Peyer's patch (tissue), 4 donors: ENCODE measurements around the gene PALLD. TPM values are rescaled to one million over a fixed set of nuclear protein-coding genes. Genes with fewer than 3 reads are reported as not detected.
A peak's percentile ranks its signal among the peaks of the same experiment; 100 is the strongest.

Experiments used
- DNase-seq, 3 donors: peaks; one replicate each; pipeline ENCODE4 v3.0.0-alpha.2; 2017 to 2019
- H3K27ac ChIP-seq, 4 donors: fragments of 200-600 bp; sonication (generic); one replicate each; pipeline ENCODE4 v1.5.1; 2016 to 2019
- H3K27me3 ChIP-seq, 2 donors: fragments of 200-600 bp; sonication (generic); one replicate each; pipeline ENCODE4 v1.5.1; 2019
- H3K36me3 ChIP-seq, 3 donors: fragments of 200-600 bp; sonication (generic); one replicate each; pipeline ENCODE4 v1.5.1; 2016 to 2019
- H3K4me1 ChIP-seq, 4 donors: fragments of 200-600 bp; sonication (generic); one replicate each; pipeline ENCODE4 v1.5.1; 2016 to 2019
- H3K4me3 ChIP-seq, 4 donors: fragments of 200-600 bp; sonication (generic); 1 replicate in 3 of 4; 2 replicates in 1 of 4; pipeline ENCODE4 v1.5.1; 2016 to 2019; ENCODE audit warnings: mild to moderate bottlenecking in 1 of 4
- H3K9me3 ChIP-seq, 4 donors: fragments of 200-600 bp; sonication (generic); one replicate each; pipeline ENCODE4 v1.5.1; 2016 to 2019; ENCODE audit warnings: mild to moderate bottlenecking in 1 of 4
- CTCF ChIP-seq, 6 experiments: fragments of 450-650 bp in 4 of 6; fragments of 200-600 bp in 2 of 6; sonication (generic) in 1 of 6; IDR thresholded peaks; one replicate each; pipeline ENCODE4 v1.5.1; 2017 to 2019; ENCODE audit warnings: antibody characterized with exemption in 6 of 6, mild to moderate bottlenecking in 3 of 6, moderate library complexity in 1 of 6
- POLR2A ChIP-seq, 2 donors: fragments of 450-650 bp; IDR thresholded peaks; one replicate each; pipeline ENCODE4 v1.5.1; 2017; ENCODE audit warnings: antibody characterized with exemption in 2 of 2, mild to moderate bottlenecking in 2 of 2, moderate library complexity in 2 of 2
- total RNA-seq, 4 donors: library from RNA; depleted of rRNA; stranded (reverse); fragments of >200 nt; gene quantifications; one replicate each; pipeline ENCODE4 v1.1.0, GENCODE V29; 2016

PALLD gene
- total RNA-seq, 4 donors from 2014 or later = 68.0 to 175 (median 78.4) TPM

GRCh38 chr4:168577624-168578023, 80.8 kb downstream of the PALLD start:
- H3K9me3 ChIP-seq = no peaks in the 10 kb centered on the region
- H3K4me3 ChIP-seq = no peak overlapping the region
- H3K27ac ChIP-seq = no peak overlapping the region
- TF ChIP-seq CTCF (IDR thresholded peaks at IDR 0.05) = no peak
- no peak for TF ChIP-seq POLR2A (IDR thresholded peaks at IDR 0.05)
- H3K36me3 ChIP-seq = no peaks in the 10 kb centered on the region
- no peaks in the 10 kb centered on the region for H3K27me3 ChIP-seq
- H3K4me1 ChIP-seq = no peaks in the 10 kb centered on the region
- no peak for DNase-seq

- Histone ChIP-seq H3K36me3 (no peaks in the 10 kb centered on the region), H3K27ac (no peak overlapping the region), H3K27me3 (no peaks in the 10 kb centered on the region), H3K4me1 (no peaks in the 10 kb centered on the region), H3K4me3 (no peak overlapping the region), H3K9me3 (no peaks in the 10 kb centered on the region)
- TF ChIP-seq POLR2A (IDR thresholded peaks at IDR 0.05) (no peak), CTCF (IDR thresholded peaks at IDR 0.05) (no peak)
- DNase-seq = no peak
Measured at GRCh38 chr4:168580228-168580627, 83.4 kb downstream of the PALLD start.

- Histone ChIP-seq H3K36me3 (no peaks in the 10 kb centered on the region), H3K4me1 (no peaks in the 10 kb centered on the region), H3K27ac (no peak overlapping the region), H3K9me3 (no peaks in the 10 kb centered on the region), H3K4me3 (no peak overlapping the region), H3K27me3 (no peaks in the 10 kb centered on the region)
- no peak for TF ChIP-seq POLR2A (IDR thresholded peaks at IDR 0.05)
- TF ChIP-seq CTCF (IDR thresholded peaks at IDR 0.05) = no peak
- no peak for DNase-seq
Measured at GRCh38 chr4:168584321-168584771, 87.5 kb downstream of the PALLD start.

GRCh38 chr4:168585168-168586091, 88.6 kb downstream of the PALLD start:
- Histone ChIP-seq H3K36me3 (no peaks in the 10 kb centered on the region), H3K27ac (no peak overlapping the region), H3K4me3 (no peak overlapping the region), H3K27me3 (no peaks in the 10 kb centered on the region), H3K9me3 (no peaks in the 10 kb centered on the region), H3K4me1 (no peaks in the 10 kb centered on the region)
- peak; percentile 31 to 82 (median 73) for DNase-seq
- TF ChIP-seq CTCF (IDR thresholded peaks at IDR 0.05) (peak in 4 of 6 experiments; percentile 37 to 71 (median 64)), POLR2A (IDR thresholded peaks at IDR 0.05) (no peak)

- Histone ChIP-seq H3K27me3 (no peaks in the 10 kb centered on the region), H3K9me3 (no peaks in the 10 kb centered on the region), H3K4me3 (no peak overlapping the region), H3K4me1 (no peaks in the 10 kb centered on the region), H3K27ac (no peak overlapping the region), H3K36me3 (no peaks in the 10 kb centered on the region)
- TF ChIP-seq CTCF (IDR thresholded peaks at IDR 0.05) (no peak), POLR2A (IDR thresholded peaks at IDR 0.05) (no peak)
- no peak for DNase-seq
Measured at GRCh38 chr4:168586926-168587325, 90.1 kb downstream of the PALLD start.
